HG03064 (cell line): ENCODE results near the gene CLEC1B.
"Not testable (repeated sequence)": the region's sequence is repeated elsewhere in the genome, so short reads cannot be mapped to it uniquely, and the experiment has no call there.

Experiments used
- ATAC-seq: cut with Tn5 transposase; IDR thresholded peaks from one replicate; pipeline ENCODE4 v1.9.1; 2021; ENCODE audit warnings: low read depth; ENCODE audit not compliant: unreplicated experiment

CLEC1B gene

DNA sequence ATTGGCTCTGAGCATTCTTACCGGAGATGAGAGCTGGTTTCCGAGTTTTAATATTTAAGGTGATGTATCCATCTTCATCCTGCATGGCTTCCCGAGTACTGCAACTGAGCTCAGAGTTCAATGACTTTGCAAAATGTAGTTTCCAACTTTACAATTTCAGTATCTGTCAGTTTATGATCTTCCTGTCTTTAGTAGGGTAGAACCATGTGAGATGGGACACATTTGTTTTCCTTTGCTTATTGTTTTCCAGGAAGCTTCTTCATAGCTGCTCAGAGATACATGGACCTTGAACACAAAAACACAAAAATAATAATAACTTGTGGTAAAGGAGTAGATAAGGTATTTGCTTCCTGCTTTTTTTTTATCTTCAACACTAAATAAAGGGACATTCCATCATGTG, at the start of gene CLEC1B:
TSS of gene CLEC1B (minus strand) at position 106 of the 400 bp plus-strand sequence. CDS start at position 85, 21 bp downstream.
- no peak for ATAC-seq

DNA sequence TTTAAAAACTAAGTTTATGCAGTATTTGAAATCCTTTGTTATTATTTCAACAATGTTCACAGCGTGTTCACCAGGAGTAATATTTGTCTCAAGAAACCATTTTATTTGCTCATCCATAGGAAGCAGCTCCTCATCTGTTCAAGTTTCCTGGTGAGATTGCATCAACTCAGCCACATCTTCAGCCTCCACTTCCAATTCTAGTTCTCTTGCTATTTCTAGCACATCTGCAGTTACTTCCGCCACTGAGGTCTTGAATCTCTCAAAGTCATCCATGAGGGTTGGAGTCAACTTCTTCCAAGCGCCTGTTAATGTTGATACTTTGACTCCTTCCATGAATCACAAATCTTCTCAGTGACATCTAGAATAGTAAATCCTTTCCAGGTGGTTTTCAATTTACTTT, 49.6 kb upstream of the CLEC1B start:
- ATAC-seq: no peak

DNA sequence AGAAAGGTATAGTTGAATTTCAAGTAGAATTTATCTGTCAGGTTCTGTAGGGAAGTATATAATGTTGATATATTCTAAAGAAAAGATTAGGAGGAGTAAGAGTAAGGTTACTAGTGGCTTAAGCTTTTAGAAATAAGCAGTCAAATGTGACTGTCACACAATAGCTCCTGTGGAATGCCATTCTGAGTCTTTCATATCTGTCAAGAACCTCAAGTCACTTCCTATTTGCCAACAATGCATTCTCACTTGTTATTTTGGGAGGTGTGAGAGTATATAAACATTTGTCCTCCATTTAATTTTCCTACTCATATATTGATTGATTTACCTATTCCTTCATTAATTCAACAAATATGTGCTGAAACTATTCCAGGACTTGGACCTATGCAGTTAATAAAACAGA, 43.2 kb upstream of the CLEC1B start:
- ATAC-seq: no peak

DNA sequence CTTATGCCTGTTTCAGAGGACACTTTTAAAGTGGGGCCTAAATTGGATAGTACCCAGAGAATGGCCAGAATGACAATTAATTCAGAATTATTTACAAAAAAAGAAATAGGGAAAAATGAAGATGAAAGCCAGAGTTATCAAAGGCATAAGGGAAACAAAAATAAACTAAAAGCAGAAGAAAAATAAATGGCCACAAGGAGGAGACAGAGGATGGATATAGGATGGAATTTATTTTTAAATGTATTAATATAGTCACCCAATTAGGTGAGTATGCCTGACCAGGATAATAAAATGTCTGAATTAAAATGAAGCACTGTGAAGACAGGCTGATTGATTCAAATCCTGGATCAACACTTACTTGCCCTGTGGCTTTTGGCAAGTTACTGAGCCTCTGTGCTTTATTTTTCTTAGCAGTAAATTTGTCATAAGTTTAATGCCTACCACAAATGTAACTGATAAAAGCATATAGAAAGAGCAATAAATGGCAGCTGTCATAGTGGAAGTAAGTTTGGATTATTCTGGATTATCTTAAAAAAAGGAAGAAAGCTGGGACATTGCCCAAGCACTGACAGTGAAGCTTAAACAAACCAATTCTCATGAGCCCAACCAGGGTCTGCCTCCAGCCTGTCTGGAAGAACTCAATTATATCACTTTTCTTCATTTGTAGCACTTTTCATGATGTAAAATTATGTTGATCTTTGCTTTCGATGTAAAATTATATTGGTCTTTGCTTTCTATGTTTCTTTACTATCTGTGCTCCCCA, 35.0 kb upstream of the CLEC1B start:
- no peak for ATAC-seq

DNA sequence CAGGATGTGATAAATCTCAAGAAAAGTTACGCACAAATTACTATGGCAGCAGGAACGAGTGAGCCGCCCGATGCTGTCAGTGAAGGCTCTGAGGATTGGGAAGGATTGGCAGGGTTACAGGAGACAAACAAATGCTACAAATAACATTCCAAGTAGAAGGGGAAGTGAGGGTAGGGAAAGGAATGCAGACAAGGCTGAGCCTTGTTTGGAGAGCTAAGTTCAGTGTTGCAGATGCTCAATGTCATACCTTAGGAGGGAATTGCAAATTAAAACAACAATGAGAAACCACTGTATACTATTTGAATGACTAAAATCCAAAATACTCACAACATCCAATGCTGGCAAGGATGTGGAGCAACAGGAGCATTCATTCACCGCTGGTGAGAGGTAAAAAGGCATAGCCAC, 32.9 kb upstream of the CLEC1B start:
- no peak for ATAC-seq

DNA sequence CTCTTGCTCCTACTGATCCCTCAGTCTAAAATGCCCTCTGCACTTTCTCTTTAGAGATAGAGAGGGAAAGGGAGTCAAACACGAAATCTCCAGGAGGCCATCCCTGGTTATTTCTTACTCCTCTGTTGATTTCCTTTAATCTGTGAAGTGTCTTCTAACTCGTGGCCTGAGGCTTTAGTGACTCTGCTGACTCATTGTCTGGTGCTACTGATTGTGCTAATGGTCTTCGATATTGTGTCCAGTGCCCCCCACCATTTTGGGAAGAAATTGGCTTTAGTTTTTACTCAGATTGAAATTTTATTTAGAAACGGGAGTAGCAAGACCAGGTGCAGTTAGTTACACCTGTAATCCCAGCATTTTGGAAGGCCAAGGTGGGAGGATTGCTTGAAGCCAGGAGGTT, 32.4 kb upstream of the CLEC1B start:
- ATAC-seq: no peak

DNA sequence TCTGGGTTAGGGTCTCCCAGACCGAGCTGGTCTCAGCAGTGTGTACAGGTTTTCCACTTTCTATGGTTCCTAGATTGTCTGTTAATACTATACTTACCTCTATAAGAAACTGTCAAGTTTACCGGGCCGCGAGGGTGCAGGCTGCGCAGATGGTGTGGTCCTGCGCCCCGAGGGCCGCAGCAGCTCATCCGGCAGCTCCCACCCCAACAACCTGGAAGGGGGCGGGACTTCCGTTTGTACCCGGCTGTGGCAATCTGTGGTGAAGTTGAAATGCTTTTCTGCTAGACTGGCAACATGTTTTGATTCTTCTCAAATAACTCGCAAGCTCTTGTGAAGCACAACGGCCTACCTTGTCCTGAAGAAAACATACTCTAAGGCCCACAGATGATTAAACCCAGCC, 31.5 kb upstream of the CLEC1B start, which contains the start of gene CLEC9A:
TSS of gene CLEC9A (plus strand) at position 237 of the 400 bp plus-strand sequence. CDS start 22,006 bp downstream, outside the sequence.
- ATAC-seq: no peak

DNA sequence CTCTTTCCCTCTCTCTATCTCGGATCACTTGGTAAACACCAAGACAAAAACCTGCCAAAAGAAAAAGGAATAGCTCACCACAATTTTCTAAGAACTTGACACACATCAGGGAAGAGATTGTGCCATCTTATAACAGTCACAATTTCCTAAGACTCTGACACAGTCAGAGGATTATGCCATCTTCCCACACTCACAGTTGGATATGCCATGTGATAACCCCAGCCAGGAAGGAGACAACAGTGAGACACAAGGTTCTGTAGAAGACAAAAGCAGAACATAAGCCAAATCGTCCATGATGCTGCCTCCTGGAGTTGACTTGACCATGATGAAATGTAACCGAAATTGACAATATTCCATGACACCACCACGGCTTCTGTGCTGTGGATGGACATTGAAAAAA, 28.8 kb upstream of the CLEC1B start:
- no peak for ATAC-seq

DNA sequence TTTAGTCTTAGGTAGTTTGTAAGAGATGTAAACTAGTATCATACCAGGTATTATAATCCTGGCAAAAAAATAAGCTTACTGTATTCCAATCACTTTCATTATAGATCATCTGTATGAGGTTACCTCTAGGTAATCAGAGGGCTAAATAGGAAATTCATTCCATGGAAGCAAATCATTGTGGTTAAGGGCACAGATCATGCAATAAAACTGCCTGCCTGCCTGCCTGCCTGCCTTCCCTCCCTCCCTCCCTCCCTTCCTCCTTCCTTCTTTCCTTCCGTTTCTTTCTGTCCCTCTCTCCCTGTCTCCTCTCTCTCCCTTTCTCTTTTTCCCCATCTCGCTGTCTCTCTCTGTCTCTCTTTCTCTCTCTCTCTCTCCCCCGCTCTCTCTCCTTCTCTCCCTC, 28.4 kb upstream of the CLEC1B start:
- ATAC-seq: no peak

DNA sequence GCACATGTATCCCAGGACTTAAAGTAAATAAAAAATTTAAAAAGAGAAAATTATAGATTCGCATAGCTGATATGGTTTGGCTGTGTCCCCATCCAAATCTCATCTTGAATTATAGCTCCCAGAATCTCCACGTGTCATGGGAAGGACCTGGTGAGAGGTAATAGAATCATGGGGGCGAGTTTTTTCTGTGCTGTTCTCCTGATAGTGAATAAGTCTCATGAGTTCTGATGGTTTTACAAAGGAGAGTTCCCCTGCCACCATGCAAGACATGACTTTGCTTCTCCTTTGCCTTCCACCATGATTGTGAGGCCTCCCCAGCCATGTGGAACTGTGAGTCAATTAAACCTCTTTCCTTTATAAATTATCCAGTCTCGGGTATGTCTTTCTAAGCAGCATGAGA, 27.7 kb upstream of the CLEC1B start:
- ATAC-seq: not testable (repeated sequence)

DNA sequence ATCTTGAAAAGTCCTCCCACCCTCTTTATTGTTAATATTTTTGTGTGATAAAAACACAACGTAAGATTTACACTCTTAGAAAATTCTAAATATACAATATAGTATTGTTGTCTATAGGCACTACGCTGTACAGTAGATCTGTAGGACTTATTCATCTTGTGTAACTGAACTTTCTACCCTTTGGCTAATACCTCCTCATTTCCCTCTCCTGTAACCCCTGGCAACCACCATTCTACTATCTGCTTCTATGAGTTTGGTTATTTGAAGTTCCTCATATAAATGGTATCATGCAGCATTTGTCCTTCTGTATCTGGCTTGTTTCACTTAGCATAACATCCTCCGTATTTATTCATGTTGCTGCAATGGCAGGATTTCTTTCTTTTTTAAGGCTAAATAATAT, 26.3 kb upstream of the CLEC1B start:
- no peak for ATAC-seq

DNA sequence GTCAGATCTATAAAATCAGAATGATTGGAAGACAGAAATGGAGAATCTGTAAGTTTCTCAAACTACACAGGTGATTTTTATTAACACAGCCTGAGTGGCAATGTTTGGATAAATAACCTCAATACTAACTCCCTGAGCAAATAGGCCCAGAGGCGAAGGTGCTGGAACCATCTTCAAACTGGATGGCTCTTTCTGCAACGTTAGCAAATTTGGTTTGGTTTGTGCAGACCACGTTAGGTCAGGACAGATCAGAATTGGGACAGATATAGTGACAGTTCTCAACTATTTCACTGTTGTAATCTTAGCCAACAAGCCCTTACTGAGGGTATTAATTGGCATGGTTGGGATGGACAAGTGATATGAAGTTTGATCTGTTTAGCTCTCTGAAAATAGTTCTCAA, 22.4 kb upstream of the CLEC1B start:
- ATAC-seq: no peak

DNA sequence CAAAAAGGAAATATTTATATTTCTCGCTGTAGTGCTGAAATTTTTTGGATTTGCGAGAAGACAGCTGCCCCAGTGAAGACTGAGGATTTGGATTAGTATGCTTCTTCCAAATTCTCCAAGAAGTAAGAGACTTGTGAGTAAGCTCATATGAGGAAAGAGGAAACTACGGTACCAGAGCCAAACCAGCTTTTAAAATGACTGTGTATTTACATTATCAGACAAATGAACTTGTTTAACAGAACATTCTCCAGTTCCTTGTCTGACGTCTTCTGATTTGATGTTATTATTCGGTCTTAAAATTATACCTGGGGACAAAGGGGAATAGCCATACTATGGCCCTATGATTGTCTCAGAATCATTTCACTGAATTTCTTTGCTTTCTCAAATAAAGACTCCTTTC, 19.5 kb upstream of the CLEC1B start:
- no peak for ATAC-seq

DNA sequence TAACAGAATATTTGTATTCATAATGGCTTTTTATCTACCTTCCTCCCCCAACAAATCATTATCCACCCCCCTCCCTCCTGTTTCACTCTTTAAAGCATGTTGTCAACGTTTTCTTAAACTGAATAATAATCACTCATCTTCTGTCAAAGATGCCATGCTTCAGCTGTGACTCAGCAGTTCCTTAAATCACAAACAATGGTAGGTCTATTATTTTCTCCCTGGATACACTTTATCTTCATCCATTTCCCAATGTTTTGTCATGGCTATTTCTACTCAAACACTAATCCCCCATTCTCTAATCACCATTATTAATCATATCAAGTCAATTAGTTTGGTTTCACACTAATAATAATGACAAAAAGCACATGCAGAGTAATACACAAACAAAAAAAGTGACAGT, 18.0 kb upstream of the CLEC1B start:
- no peak for ATAC-seq

DNA sequence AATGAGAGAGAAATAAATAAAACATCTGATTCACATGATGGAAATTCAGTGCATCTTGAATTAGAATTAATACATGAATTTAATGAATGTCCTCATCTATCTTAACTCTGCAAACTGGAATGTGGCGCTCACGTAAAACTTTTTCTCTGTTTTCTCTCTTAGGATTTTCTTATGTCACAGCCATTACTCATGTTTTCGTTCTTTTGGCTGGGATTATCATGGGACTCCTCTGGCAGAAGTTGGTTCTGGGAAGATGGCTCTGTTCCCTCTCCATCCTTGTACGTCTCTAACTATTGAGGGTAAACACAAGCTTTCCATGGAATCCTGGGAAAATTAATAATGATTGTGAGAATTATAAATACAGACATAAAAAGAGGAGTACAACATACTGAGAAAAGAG, 16.5 kb upstream of the CLEC1B start:
- ATAC-seq: no peak

DNA sequence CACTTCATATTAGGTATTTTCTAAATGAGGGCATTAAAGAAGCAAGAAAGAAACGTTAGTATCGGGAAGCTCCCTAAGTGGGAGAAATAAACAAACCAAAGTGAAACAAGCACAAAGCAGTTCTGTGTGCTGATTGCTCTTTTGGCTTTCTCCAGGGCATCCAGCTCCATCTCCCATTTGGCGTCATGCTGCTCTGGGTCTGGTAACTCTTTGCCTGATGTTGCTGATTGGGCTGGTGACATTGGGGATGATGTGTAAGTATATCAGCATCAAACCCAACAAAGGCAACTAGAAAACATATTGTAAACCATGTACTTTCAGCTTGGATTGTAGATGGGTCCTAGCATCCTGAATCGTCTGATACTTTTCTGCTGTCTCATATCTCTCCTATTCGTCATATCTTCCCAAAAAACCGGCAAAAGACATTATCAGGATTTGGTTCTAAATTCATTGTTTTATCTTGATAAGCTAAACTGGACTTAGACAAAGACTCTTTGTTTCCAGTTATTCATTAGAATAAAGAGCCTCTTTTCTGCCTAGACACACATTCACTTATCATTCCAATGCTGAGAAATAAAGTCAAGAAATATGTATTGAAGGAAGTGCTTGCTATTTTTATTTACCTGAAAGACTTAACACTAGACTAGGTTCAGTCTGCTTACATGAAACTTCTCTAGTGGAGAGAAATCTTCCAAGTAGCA, 13.9 kb upstream of the CLEC1B start:
- no peak for ATAC-seq

DNA sequence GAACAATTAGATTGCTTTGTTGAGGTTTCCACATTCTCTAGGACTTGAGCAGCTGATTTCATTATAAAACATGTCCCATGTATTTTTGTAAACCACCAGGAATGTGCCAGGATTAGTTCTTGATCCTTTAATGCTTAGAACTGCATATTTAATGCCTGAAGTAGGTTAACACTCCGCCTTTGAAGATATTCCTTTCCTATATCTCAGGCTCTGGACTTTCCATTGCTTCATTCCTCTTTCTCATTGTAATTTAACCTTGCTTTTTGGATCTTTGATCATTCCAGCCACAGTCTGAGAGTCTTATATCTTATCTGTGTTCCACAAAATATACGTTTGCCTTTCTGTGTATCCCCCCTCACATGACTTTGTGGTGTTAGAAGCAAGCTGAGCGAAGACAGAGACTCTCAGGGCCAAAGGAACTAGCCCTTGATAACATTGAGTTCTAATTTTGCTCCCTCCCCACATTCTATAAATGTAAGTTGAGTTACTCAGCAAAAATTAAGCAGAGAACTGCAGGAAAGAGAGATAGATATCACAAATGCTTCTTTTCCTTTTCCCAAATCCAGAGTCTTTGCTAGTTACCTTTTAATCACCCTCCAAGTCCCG, 2.4 kb upstream of the CLEC1B start:
- no peak for ATAC-seq

DNA sequence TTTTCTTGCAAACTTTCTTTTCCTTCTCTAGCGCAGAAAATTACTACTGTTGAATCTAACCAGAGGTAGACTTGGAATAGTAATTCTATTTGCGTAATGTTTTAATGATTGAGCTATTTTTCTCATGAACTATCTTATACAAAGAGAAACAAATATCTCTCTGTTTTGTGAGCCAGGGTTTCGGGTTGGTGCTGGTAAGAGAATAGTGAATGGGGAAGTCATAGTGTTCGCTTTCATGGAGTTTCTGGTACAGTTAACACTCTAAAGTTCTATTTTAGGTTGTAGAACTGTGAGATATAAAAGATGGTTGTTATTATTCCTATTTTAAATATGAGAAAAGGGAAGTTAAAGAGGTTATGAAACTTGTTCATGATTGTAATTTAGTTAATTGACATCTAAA, 6.6 kb downstream of the CLEC1B start:
- no peak for ATAC-seq

DNA sequence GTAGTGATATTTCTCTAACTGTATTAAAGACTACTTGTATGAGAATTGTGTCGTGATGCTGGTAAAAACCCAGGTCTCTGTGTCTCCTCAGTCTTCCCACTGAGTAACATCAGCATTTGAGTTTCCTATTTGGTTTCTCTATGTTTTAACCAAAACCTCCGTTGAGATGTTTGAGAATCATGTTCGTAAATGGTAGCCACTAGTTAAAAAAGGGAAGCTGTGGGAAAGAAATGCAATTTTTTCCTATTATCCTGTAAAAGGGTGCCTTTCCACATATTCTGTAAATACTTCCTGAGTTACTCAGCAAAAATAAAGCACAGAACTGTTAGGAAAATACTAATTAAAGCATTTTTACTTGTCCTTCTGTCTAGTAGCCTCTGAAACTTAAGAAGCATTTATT, 7.0 kb downstream of the CLEC1B start:
- no peak for ATAC-seq

DNA sequence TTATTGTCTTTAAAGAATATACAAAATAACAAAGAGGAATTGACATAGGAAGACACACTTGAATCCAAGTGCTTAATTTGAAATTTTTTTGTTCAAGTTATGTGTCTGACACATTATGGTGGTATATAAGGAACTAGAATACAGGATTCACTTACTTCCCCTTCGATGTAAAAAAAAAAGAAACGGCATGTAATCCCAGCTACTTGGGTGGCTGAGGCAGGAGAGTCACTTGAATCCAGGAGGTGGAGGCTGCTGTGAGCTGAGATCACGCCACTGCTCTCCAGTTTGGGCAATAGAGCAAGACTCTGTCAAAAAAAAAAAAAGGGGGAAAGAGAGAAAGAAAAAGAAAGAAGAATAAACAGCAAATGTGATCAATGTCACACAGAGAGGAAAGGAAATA, 18.8 kb downstream of the CLEC1B start:
- no peak for ATAC-seq

DNA sequence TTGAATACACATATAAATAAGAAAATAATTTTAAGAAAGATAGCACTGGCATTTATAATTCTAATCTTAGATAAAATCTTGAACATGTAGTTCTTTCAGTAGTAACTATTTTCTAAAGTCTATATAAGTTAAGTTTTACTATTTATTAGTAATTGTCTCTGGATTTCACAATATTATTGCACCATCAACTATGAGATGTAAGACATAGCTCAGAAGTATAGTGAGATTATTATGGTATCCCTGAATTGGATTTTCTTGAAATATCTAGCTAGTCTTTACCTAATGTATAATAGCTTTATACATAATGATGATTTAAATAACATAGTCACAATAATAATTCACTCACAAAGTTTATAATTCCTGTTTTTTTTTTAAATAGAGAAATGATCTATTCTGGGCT, 21.0 kb downstream of the CLEC1B start:
- ATAC-seq: no peak

DNA sequence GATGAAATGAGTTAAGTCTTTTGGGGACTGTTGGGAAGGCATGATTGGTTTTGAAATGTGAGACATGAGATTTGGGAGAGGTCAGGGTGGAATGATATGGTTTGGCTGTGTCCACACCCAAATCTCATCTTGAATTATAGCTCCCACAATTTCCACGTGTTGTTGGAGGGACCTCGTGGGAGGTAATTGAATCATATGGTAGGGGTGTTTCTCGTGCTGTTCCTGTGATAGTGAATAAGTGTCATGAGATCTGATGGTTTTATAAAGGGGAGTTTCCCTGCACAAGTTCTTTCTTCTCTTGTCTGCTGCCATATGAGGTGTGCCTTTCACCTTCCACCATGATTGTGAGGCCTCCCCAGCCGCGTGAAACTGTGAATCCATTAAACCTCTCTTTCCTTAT, 22.3 kb downstream of the CLEC1B start:
- ATAC-seq: not testable (repeated sequence)
